Measurements from ENCODE around the gene WDR45B.

- TF ChIP-seq CTCF (IDR thresholded peaks at IDR 0.05; ENCODE audit: poor library complexity) (no peak), EZH2 (IDR thresholded peaks at IDR 0.05; ENCODE audit: borderline replicate concordance) (no peak), EZH2phosphoT487 (IDR thresholded peaks at IDR 0.05; ENCODE audit: low read depth, severe bottlenecking, unreplicated experiment) (no peak)
Measured at GRCh38 chr17:82696259-82696658, 48.0 kb upstream of the WDR45B start.

Data from hepatocyte (in vitro differentiated cells).